OCI-LY1 (cell line): ENCODE measurements around the gene MMP12.
"Not testable (repeated sequence)": the region's sequence is repeated elsewhere in the genome, so short reads cannot be mapped to it uniquely, and the experiment has no call there.

Experiments used
- H2AFZ ChIP-seq: fragments of 200-600 bp; sonication (generic), shearing (Covaris generic); 2 replicates; pipeline ENCODE4 v1.6.0; 2014; ENCODE audit warnings: antibody characterized with exemption, mild to moderate bottlenecking, low read length
- H3F3A ChIP-seq: fragments of 200-600 bp; sonication (generic), shearing (Covaris generic); 2 replicates; pipeline ENCODE4 v1.6.0; 2014; ENCODE audit warnings: mild to moderate bottlenecking, antibody characterized with exemption, low read length, moderate library complexity; ENCODE audit not compliant: insufficient read depth
- H3K27ac ChIP-seq: fragments of 200-600 bp; sonication (generic); 2 replicates; pipeline ENCODE4 v1.5.1; 2014; ENCODE audit warnings: low read length, mixed run types, mild to moderate bottlenecking, low read depth; ENCODE audit not compliant: poor library complexity, severe bottlenecking
- H3K27me3 ChIP-seq: fragments of 200-600 bp; sonication (generic); 2 replicates; pipeline ENCODE4 v1.6.0; 2014; ENCODE audit warnings: antibody characterized with exemption, mild to moderate bottlenecking, low read length, moderate library complexity; ENCODE audit not compliant: insufficient read depth
- H3K36me3 ChIP-seq: fragments of 200-600 bp; sonication (generic); 2 replicates; pipeline ENCODE4 v1.6.1; 2014; ENCODE audit warnings: mild to moderate bottlenecking, antibody characterized with exemption, low read length, moderate library complexity, mixed read lengths; ENCODE audit not compliant: insufficient read depth
- H3K4me1 ChIP-seq: fragments of 200-600 bp; sonication (generic); 2 replicates; pipeline ENCODE4 v1.5.1; 2014; ENCODE audit warnings: mild to moderate bottlenecking, low read length, moderate library complexity; ENCODE audit not compliant: insufficient read depth, severe bottlenecking
- H3K4me2 ChIP-seq: fragments of 200-600 bp; sonication (generic), shearing (Covaris generic); 2 replicates; pipeline ENCODE4 v1.6.1; 2014; ENCODE audit warnings: low read length
- H3K4me3 ChIP-seq: fragments of 200-600 bp; sonication (generic); 2 replicates; pipeline ENCODE4 v1.5.1; 2014; ENCODE audit warnings: low read length, low read depth, mild to moderate bottlenecking, mixed read lengths; ENCODE audit not compliant: poor library complexity, severe bottlenecking
- H3K79me2 ChIP-seq: fragments of 200-600 bp; shearing (Covaris generic); 2 replicates; pipeline ENCODE4 v1.6.1; 2016; ENCODE audit warnings: mixed run types, low read length, mixed read lengths; ENCODE audit not compliant: insufficient read depth
- H3K9ac ChIP-seq: fragments of 200-600 bp; sonication (generic), shearing (Covaris generic); 2 replicates; pipeline ENCODE4 v1.6.1; 2014; ENCODE audit warnings: mild to moderate bottlenecking, low read length, mixed read lengths
- H3K9me2 ChIP-seq: fragments of 200-600 bp; sonication (generic), shearing (Covaris generic); 2 replicates; pipeline ENCODE4 v1.6.1; 2014; ENCODE audit warnings: low read depth, mild to moderate bottlenecking, low read length, mixed read lengths
- H3K9me3 ChIP-seq: fragments of 200-600 bp; shearing (Covaris generic); 2 replicates; pipeline ENCODE4 v1.6.1; 2014; ENCODE audit warnings: low read length, mixed read lengths
- H4K20me1 ChIP-seq: fragments of 200-600 bp; sonication (generic), shearing (Covaris generic); 2 replicates; pipeline ENCODE4 v1.6.0; 2016; ENCODE audit warnings: mild to moderate bottlenecking, low read length; ENCODE audit not compliant: insufficient read depth
- EZH2 ChIP-seq: fragments of 200-600 bp; sonication (generic), shearing (Covaris generic); IDR thresholded peaks from 2 replicates; pipeline ENCODE4 v1.8.0; 2017; ENCODE audit warnings: borderline replicate concordance, mixed run types, mild to moderate bottlenecking, antibody characterized with exemption, low read length, moderate library complexity, mixed read lengths
- TF ChIP-seq, protein P1 (sequence below): fragments of 200-600 bp; sonication (generic), shearing (Covaris generic); IDR thresholded peaks from 2 replicates; pipeline ENCODE4 v1.5.1; 2017; ENCODE audit warnings: mild to moderate bottlenecking, antibody characterized with exemption, low read length, moderate library complexity, mixed read lengths

Gene MMP12

DNA sequence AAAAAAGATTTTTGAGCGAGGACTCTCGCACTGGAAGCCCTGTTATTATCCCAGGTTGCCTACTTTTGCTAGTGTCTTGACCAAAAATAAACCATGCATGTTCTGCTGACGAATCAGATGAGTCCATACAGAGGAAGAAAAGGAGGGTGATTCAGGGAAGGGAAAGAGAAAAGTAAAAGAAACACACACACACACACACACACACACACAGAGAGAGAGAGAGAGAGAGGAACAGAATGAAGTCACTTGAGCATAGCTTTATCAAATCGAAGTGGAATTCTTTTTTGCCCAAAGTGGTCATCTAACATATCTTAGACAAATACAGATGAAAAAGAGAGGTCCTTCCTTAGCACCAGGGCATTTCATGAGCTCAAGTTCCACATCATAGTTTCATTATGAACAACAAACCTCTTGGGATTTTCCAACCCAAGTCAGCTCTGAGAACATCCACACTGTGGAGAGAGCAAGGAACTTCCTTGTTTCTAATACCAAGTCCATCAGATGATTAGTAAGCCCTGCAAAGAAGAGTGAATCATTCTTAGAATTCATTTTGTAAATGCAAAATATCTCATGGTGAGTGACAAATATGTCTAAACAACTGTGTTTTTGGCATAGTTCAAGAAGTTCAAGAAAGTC is 7.7 kb upstream of the MMP12 start:
- Histone ChIP-seq H3K27ac (no peak overlapping the region), H3K4me1 (no peaks in the 10 kb centered on the region), H3F3A (no peaks in the 10 kb centered on the region), H3K4me2 (no peak overlapping the region), H4K20me1 (no peaks in the 10 kb centered on the region), H3K79me2 (no peaks in the 10 kb centered on the region), H3K9ac (no peak overlapping the region), H3K9me2 (no peaks in the 10 kb centered on the region), H3K36me3 (no peaks in the 10 kb centered on the region), H3K4me3 (no peak overlapping the region), H3K9me3 (no peaks in the 10 kb centered on the region), H2AFZ (no peak overlapping the region), H3K27me3 (no peaks in the 10 kb centered on the region)
- TF ChIP-seq, protein P1, sequence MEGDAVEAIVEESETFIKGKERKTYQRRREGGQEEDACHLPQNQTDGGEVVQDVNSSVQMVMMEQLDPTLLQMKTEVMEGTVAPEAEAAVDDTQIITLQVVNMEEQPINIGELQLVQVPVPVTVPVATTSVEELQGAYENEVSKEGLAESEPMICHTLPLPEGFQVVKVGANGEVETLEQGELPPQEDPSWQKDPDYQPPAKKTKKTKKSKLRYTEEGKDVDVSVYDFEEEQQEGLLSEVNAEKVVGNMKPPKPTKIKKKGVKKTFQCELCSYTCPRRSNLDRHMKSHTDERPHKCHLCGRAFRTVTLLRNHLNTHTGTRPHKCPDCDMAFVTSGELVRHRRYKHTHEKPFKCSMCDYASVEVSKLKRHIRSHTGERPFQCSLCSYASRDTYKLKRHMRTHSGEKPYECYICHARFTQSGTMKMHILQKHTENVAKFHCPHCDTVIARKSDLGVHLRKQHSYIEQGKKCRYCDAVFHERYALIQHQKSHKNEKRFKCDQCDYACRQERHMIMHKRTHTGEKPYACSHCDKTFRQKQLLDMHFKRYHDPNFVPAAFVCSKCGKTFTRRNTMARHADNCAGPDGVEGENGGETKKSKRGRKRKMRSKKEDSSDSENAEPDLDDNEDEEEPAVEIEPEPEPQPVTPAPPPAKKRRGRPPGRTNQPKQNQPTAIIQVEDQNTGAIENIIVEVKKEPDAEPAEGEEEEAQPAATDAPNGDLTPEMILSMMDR = no peak
- no peak for TF ChIP-seq EZH2

DNA sequence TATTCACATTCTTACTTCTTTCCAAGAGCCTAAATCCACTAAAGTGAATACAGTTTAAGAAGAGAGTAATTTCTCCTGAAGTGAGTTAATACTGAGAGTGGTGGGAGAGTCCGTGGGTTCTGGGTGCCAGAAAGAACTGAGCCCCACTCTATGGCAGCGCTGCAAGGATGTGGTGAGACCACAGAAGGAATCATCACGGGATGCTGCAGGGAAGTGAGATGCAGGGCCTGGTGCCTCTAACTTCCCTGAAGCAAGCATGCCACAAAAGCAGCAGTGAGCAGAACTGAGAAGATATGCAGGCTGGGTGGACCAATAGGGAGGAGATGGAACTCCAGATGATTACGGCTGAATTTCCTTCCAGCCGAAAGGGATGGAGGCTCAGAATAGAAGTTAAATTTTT is 5.0 kb upstream of the MMP12 start:
- Histone ChIP-seq H2AFZ (no peak overlapping the region), H3K4me3 (no peak overlapping the region), H3K79me2 (no peaks in the 10 kb centered on the region), H4K20me1 (no peaks in the 10 kb centered on the region), H3F3A (no peaks in the 10 kb centered on the region), H3K27ac (no peak overlapping the region), H3K4me1 (no peaks in the 10 kb centered on the region), H3K9me3 (no peaks in the 10 kb centered on the region), H3K9me2 (no peaks in the 10 kb centered on the region), H3K27me3 (no peaks in the 10 kb centered on the region), H3K36me3 (no peaks in the 10 kb centered on the region), H3K9ac (no peak overlapping the region), H3K4me2 (no peak overlapping the region)
- TF ChIP-seq, protein P1 = no peak
- no peak for TF ChIP-seq EZH2

DNA sequence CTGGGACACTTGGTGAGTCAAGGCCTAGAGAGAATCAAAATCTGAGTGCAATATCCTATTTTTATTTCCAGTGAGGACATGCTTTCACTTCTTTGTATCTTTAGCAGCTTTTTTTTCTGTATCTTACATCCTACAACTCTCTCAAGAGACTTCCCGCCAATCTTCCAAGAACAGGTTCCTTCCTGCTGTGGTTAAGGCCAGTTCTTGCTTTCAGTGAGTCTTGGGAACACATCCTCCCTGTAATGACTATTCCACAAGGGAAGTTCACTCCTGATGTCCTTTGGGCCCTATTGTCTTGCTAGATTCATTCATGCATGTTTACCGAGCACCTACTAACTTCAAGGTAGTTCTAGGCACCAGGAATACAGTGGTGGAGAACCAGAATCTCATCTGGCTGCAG is 3.8 kb upstream of the MMP12 start:
- Histone ChIP-seq H3K9ac (no peak overlapping the region), H3K27me3 (no peaks in the 10 kb centered on the region), H3K4me3 (no peak overlapping the region), H3K4me1 (no peaks in the 10 kb centered on the region), H3K79me2 (no peaks in the 10 kb centered on the region), H3F3A (no peaks in the 10 kb centered on the region), H3K4me2 (no peak overlapping the region), H3K9me3 (no peaks in the 10 kb centered on the region), H2AFZ (no peak overlapping the region), H3K36me3 (no peaks in the 10 kb centered on the region), H4K20me1 (no peaks in the 10 kb centered on the region), H3K9me2 (no peaks in the 10 kb centered on the region), H3K27ac (no peak overlapping the region)
- TF ChIP-seq, protein P1 = no peak
- TF ChIP-seq EZH2 = no peak

DNA sequence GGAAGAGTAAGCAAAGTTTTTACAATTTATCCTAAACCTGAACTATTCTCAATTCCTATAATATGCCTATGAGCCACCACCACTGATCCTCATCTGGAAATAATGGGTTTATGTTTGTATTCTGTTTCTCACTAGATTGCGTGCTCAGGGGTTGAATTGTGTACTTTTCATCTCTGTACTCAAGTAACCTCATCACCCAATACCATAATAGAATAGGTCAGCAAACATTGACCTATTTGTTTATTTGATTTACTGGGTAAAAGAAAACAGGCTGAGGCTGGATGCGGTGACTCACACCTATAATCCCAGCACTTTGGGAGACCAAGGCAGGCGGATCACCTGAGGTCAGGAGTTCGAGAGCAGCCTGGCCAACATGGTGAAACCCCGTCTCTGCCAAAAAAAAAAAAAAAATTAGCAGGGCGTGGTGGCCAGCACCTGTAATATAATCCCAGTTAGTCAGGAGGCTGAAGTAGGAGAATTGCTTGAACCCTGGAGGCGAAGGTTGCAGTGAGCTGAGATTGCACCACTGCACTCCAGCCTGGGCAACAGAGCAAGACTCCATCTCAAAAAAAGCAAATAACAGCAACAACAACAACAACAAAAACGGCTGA is 5.3 kb downstream of the MMP12 start:
- not testable (repeated sequence) for H3K27ac ChIP-seq, H4K20me1 ChIP-seq, H3K4me3 ChIP-seq, H3K9me3 ChIP-seq, H2AFZ ChIP-seq, H3K27me3 ChIP-seq, H3K4me1 ChIP-seq, H3K36me3 ChIP-seq, H3F3A ChIP-seq, H3K9me2 ChIP-seq, H3K4me2 ChIP-seq, H3K79me2 ChIP-seq, H3K9ac ChIP-seq
